Natural killer cell (primary cell): ENCODE results near the gene ZNF140. TPM values are rescaled to one million over a fixed set of nuclear protein-coding genes. Genes with fewer than 3 reads are reported as not detected.

ENCODE experiments used
- ATAC-seq, 3 donors: fragments of 150-1000 bp in 2 of 3; fragments of 200-7000 bp in 1 of 3; cut with Tn5 transposase; 1 replicate in 1 of 3; 2 replicates in 2 of 3; pipeline ENCODE4 v1.10.0; 2021; ENCODE audit warnings: mild to moderate bottlenecking in 2 of 3, moderate library complexity in 2 of 3
- DNase-seq, 2 donors: peaks; one replicate each; pipeline versions ENCODE4 v3.0.0 to v3.0.0-alpha.2; 2013 to 2021; ENCODE audit warnings: mixed read lengths in 1 of 2
- H3K27ac ChIP-seq: one replicate; pipeline ENCODE4 v1.5.1; 2013; ENCODE audit warnings: mild to moderate bottlenecking, low read length
- H3K27me3 ChIP-seq: one replicate; pipeline ENCODE4 v1.6.1; 2013; ENCODE audit warnings: low read length; ENCODE audit not compliant: control insufficient read depth, insufficient read depth
- H3K36me3 ChIP-seq: one replicate; pipeline ENCODE4 v1.6.1; 2013; ENCODE audit warnings: low read length; ENCODE audit not compliant: control insufficient read depth, insufficient read depth
- H3K4me1 ChIP-seq: one replicate; pipeline ENCODE4 v1.6.1; 2013; ENCODE audit warnings: low read length; ENCODE audit not compliant: control insufficient read depth, insufficient read depth
- H3K4me3 ChIP-seq: one replicate; pipeline ENCODE4 v1.5.1; 2013; ENCODE audit warnings: low read length
- H3K9me3 ChIP-seq: one replicate; pipeline ENCODE4 v1.6.1; 2013; ENCODE audit warnings: low read length; ENCODE audit not compliant: control insufficient read depth, insufficient read depth
- H3K27ac Mint-ChIP-seq, 2 donors: one replicate each; pipeline ENCODE4 v1.8.0; 2022; ENCODE audit warnings: mild to moderate bottlenecking in 2 of 2, mixed read lengths in 2 of 2, moderate library complexity in 1 of 2
- H3K27me3 Mint-ChIP-seq, 2 donors: one replicate each; pipeline ENCODE4 v1.8.0; 2022; ENCODE audit warnings: low read depth in 2 of 2, mixed read lengths in 2 of 2
- H3K36me3 Mint-ChIP-seq: one replicate; pipeline ENCODE4 v1.8.0; 2022; ENCODE audit warnings: mixed read lengths
- H3K4me1 Mint-ChIP-seq, 2 donors: one replicate each; pipeline ENCODE4 v1.8.0; 2022; ENCODE audit warnings: mixed read lengths in 2 of 2
- H3K4me3 Mint-ChIP-seq: one replicate; pipeline ENCODE4 v1.8.0; 2022; ENCODE audit warnings: mild to moderate bottlenecking, moderate library complexity, mixed read lengths
- H3K9me3 Mint-ChIP-seq, 2 donors: one replicate each; pipeline ENCODE4 v1.8.0; 2022; ENCODE audit warnings: mixed read lengths in 2 of 2
- WGBS: methylation state at CpG from one replicate; pipeline ENCODE4 v1.1.7; 2013; ENCODE audit warnings: missing lambda C conversion rate; ENCODE audit not compliant: insufficient coverage; 5-methylcytosine and 5-hydroxymethylcytosine counted together
- intact Hi-C: fragments of 100-400 bp; cut with micrococcal nuclease; formaldehyde crosslinking; loops from one replicate; pipeline ENCODE4 v1.14.2; 2022
- total RNA-seq, 4 donors: library from RNA; stranded (reverse); fragments of 120-200 nt in 1 of 4; gene quantifications; one replicate each; pipeline versions ENCODE4 v1.2.3 to v1.2.4, GENCODE V29; 2013 to 2022
- TF ChIP-seq, protein P1 (sequence below): fragments of 200-600 bp; IDR thresholded peaks from one replicate; pipeline ENCODE4 v1.8.0; 2022; ENCODE audit warnings: antibody characterized with exemption

ZNF140 gene
- total RNA-seq, 3 donors from 2014 or later (not counting 1 experiment from before 2014, with no cell fraction given), result 8.8 to 15.4 (median 9.9) TPM

DNA sequence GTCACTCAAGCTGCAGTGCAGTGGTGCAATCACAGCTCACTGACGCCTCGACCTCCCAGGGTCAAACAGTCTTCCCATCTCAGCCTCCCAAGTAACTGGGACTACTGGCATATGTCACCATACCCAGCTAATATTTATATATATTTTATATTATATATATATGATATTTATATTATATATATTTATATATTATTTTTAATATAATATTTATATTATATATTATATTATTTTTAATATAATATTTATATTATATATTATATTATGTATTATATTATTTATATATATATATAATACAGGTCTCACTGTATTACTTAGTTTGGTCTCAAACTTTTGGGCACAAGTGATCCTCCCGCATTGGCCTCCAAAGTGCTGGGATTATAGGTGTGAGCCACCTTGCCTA, 34.0 kb upstream of the ZNF140 start:
- peaks cover 18 to 46% of the 10 kb centered on the region in 2 donors for H3K9me3 Mint-ChIP-seq

GRCh38 chr12:133057446-133057845, 23.3 kb upstream of the ZNF140 start:
- Histone ChIP-seq H3K4me1 (no peaks in the 10 kb centered on the region), H3K36me3 (peaks cover 24% of the 10 kb centered on the region), H3K9me3 (peaks cover 57% of the 10 kb centered on the region), H3K27me3 (no peaks in the 10 kb centered on the region), H3K27ac (no peak overlapping the region), H3K4me3 (no peak overlapping the region)
- intact Hi-C loops, result no loop called here
- ATAC-seq (no peak), DNase-seq (no peak)
- TF ChIP-seq, protein P1, sequence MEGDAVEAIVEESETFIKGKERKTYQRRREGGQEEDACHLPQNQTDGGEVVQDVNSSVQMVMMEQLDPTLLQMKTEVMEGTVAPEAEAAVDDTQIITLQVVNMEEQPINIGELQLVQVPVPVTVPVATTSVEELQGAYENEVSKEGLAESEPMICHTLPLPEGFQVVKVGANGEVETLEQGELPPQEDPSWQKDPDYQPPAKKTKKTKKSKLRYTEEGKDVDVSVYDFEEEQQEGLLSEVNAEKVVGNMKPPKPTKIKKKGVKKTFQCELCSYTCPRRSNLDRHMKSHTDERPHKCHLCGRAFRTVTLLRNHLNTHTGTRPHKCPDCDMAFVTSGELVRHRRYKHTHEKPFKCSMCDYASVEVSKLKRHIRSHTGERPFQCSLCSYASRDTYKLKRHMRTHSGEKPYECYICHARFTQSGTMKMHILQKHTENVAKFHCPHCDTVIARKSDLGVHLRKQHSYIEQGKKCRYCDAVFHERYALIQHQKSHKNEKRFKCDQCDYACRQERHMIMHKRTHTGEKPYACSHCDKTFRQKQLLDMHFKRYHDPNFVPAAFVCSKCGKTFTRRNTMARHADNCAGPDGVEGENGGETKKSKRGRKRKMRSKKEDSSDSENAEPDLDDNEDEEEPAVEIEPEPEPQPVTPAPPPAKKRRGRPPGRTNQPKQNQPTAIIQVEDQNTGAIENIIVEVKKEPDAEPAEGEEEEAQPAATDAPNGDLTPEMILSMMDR, result no peak
- Mint-ChIP-seq H3K9me3 (peaks cover 10 to 20% of the 10 kb centered on the region in 2 donors), H3K27me3 (no peaks in the 10 kb centered on the region), H3K27ac (peak overlapping the region in 1 of 2 donors; percentile 73), H3K36me3 (peaks cover 52% of the 10 kb centered on the region), H3K4me3 (peak overlapping the region; percentile 35), H3K4me1 (no peaks in the 10 kb centered on the region)
- 100% methylated on average over 2 of the region's 5 CpGs for WGBS

More for the DNA sequence above, 34.0 kb upstream of the ZNF140 start:
- H3K9me3 ChIP-seq, result peaks cover 81% of the 10 kb centered on the region
- H3K4me3 ChIP-seq, result no peak overlapping the region
- Mint-ChIP-seq H3K36me3 (peaks cover 84% of the 10 kb centered on the region), H3K4me1 (no peaks in the 10 kb centered on the region), H3K27ac (no peak overlapping the region), H3K27me3 (no peaks in the 10 kb centered on the region), H3K4me3 (no peak overlapping the region)
- no peak for DNase-seq
- WGBS, result no CpG with 5 or more reads among the region's 3 CpGs
- peaks cover 71% of the 10 kb centered on the region for H3K36me3 ChIP-seq
- H3K27me3 ChIP-seq, result no peaks in the 10 kb centered on the region
- H3K27ac ChIP-seq, result no peak overlapping the region
- H3K4me1 ChIP-seq, result no peaks in the 10 kb centered on the region
- TF ChIP-seq, protein P1, result no peak
- intact Hi-C loops, result no loop called here
- ATAC-seq, result no peak

GRCh38 chr12:133058203-133059113, 22.3 kb upstream of the ZNF140 start:
- intact Hi-C loops, result no loop called here
- Histone ChIP-seq H3K9me3 (peaks cover 57% of the 10 kb centered on the region), H3K27ac (no peak overlapping the region), H3K4me3 (no peak overlapping the region), H3K27me3 (no peaks in the 10 kb centered on the region), H3K4me1 (no peaks in the 10 kb centered on the region), H3K36me3 (peaks cover 14% of the 10 kb centered on the region)
- WGBS, result 93% methylated on average over 5 of the region's 8 CpGs
- ATAC-seq, result no peak
- H3K4me1 Mint-ChIP-seq, result no peaks in the 10 kb centered on the region
- peak in 1 of 2 donors; percentile 11 for DNase-seq
- no peaks in the 10 kb centered on the region for H3K27me3 Mint-ChIP-seq
- H3K36me3 Mint-ChIP-seq, result peaks cover 52% of the 10 kb centered on the region
- H3K9me3 Mint-ChIP-seq, result peaks cover 11 to 20% of the 10 kb centered on the region in 2 donors
- H3K27ac Mint-ChIP-seq, result peak overlapping the region in 1 of 2 donors; percentile 73
- TF ChIP-seq, protein P1, result no peak
- no peak overlapping the region for H3K4me3 Mint-ChIP-seq
